Stimulated activated CD8-positive, alpha-beta memory T cell treated with anti-CD3 and anti-CD28 coated beads, Interleukin-2, amount 100 ng/mL, for 48 hours (primary cell): ENCODE measurements around the gene USP47.

ENCODE experiments used
- DNase-seq, 2 donors: peaks; one replicate each; pipeline ENCODE4 v3.0.0-alpha.2; 2020; ENCODE audit warnings: low read depth in 2 of 2

The USP47 gene

GRCh38 chr11:11966826-11967668 lies 125.3 kb downstream of the USP47 start:
- peak; percentile 54 to 63 for DNase-seq

DNA sequence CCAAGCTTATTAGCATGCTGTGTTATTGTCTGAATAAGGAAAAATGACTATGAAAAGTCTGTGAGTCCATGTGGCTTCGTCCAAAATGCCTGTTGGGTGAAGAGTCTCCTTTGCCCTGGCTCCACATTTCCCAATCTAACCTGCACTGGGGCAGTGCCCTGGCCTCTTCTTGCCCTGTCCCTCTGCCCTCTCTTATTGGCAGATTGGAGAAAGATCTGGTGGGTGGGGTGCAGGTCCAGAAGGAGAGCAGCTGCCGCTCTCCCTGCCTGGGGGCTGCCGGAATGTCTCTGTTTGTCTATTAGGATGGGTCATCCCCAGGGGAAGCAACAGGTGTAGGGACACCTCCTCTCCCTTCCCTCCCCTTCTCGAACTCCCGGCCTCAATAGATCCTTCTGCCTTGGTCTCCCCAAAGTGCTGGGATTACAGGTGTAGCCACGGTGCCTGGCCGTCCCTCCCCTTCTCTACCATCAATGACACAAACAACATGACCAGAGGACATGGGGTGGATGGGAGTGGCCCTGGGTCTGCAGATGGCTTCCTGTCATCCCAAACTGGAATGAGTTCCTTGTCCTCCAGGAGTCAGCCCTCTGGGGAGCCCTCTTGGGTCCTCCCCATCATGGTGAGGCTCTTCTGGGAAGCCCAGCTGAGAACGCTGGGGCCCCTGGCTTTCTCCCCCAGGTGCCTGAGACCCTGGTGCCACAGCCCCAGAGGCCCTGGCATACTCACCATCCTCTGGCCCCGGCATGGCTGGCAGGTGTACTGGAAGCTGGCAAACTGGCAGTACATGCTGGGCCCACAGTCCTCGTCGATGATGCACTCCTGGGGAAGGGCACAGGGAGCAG lies 126.1 kb downstream of the USP47 start:
- DNase-seq = no peak

DNA sequence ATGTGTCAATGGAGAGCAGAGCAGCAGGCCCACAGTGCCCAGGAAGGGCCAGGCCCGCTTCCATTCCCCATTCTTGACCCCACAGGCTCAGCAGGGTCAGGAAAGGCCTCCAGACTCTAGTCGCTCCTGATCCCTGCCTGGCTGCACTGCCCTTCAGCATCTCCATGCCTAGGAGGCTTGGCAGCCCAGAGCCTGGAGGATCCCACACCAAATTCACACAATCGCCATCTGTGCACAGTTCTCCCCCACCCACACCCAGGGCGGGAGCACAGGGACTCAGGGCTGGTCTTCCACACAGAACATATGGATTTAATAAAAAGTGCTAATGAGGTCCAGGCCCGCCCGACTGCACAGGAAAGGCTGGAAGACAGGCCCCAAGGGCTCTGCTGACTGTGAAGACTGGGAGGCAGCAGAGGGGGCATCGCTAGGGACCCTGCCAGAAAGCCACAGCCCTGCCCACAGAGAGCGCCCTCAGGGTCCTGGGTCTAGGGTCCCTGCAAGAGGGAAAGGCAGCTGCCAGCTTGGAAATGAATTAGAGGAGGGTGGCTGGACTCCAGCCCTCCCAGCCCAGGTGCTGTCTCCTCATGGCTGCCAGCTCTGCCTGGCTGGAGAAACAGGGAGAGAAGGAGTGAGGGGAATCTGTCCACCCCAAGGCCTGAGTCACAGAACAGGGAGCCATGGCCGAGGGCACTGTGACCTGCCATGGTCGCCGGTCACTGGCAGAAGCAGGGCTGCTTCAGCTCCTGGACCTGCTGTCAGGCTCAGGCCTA lies 126.9 kb downstream of the USP47 start:
- DNase-seq = no peak

GRCh38 chr11:11969380-11970215 lies 127.8 kb downstream of the USP47 start:
- no peak for DNase-seq

GRCh38 chr11:11970556-11970955 lies 128.8 kb downstream of the USP47 start:
- no peak for DNase-seq

DNA sequence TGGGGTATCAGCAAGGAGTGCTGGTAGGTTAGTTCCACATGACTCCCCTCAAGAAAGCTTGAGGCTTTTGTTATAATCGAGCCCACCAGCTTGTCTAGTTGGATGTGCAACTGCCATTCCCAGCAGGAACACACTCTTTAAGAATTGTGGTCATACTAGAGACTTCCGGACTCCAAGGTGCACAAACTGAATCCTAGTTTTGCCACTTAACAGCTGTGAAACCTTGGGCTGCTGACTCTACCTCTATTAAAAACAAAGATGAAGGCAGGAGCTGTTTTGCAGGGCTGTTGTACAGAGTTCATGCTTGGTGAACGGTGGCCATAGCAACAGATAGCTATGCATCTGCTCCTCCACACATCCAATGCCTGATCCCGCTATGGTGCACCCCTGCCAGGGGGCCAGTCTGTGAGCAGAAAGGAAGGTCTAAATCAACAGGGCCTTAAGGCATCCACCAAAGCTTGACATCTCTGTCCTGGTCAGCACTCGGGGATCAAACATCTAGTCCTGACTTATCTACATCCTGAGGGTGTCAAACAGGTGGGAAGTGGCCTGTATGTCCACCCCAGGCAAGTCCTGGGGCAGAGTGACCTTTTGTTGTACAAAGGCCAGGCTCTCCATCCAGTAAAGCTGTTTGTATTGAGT lies 130.3 kb downstream of the USP47 start:
- no peak for DNase-seq

GRCh38 chr11:11972730-11973341 lies 131.1 kb downstream of the USP47 start:
- no peak for DNase-seq

DNA sequence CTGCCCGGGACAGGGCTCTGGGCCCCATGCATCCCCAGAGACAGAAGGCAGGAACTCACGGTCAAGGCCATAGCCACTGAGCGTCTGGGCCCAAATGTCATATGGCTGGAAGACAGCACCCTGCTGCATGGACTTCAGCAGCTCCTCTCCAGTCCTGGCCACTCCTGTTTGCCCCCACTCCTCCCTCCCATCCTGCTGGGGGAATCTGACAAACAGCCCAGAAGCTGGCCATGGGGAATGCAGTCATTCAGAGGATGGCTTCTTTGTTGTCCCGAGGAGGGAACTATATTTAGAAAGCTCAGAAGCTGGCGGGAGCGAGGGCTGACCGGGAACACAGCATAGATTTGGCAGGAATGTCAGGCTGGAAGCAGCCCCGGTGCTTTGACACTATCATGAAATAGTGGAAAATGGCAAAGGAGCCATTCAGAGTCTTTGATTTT lies 131.6 kb downstream of the USP47 start:
- DNase-seq = no peak

- DNase-seq = no peak
Measured at GRCh38 chr11:11973866-11974265, 132.1 kb downstream of the USP47 start.

GRCh38 chr11:11975201-11976092 lies 133.7 kb downstream of the USP47 start:
- DNase-seq = no peak

DNA sequence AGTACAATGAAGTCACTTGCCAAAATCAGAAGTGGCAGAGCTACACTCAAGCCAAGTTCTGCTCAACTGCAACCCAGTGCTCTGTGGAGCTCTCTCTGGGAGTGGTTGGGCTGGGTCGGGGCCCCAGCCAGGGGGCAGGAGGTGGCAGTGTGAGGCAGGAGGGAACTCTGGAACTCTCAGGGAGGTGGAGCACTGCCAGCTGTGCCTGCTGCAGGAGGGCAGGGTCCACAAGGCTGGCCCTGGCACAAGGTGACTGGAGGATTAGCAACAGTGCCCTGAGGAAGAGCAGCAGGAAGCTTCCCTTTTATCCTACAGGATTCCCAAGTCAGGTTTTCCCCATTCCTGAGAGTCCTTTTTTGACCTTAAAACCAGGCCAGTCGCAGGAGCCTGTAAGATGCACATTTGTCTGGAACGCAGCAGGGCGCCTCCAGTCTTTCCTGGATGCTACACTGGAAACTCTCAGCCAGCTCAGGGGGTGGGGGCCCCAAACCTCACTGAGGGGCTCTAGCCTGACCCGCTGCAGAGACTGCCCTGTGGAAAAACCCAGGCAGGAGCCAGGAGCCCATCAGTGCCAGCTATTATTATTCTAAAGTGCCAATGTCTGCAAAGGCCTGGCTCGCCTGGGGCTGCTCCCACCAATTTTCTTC lies 134.8 kb downstream of the USP47 start:
- no peak for DNase-seq

GRCh38 chr11:11977206-11977938 lies 135.6 kb downstream of the USP47 start:
- DNase-seq = no peak

DNA sequence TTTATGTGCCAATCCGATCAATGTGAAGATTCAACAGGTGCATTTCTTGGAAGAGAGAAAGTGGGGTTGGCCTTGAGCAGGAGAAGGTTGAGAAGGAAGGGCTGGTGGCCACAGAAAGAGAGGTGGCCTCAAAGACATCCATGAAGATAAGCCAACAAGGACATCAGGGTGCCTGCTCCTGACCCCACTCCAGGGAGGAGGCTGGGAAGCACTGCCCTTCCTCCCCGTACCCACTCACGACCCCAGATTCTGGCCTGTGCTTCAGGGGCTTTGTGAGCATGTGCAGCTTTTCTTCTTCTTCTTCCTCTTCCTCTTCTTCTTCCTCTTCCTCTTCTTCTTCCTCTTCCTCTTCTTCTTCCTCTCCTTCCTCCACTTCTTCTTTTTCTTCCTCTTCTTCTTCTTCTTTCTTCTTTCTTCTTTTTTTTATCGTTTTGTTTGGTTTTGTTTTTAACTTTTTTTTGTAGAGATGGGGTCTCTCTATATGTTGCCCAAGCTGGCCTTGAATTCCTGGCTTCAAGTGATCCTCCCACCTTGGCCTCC lies 136.4 kb downstream of the USP47 start:
- DNase-seq = no peak

DNA sequence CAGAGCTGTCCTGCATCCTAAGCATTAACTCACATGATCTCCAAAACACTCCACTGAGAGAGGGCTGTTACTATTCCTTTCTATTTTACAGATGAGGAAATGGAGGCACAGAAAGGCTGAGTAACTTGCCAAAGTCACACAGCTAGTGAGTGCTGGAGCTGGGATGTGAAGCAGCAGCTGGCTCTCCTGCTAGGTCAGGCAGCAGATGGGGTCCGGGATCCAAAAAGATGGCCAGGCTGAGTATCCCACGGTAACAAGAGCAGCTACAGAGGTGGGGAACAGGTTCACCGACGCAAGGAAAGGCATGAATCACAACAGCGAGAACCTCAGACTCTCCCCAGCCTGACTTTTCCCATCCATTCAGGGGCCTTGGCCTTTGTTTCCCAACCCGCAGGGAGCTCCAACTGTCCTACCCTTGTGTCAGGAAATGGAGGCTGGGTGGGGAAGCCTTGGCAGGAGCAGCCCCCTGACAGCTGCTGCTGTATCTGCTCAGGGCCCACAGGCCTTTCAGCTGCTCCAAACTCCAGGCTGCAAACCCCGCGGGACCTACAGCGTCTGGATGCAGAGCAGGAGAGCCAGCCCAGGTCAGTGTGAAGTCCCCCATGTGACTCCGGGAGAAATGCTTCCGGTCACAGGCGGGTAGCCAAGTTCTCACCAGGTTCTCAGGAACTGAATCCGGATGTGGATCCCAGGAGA lies 137.2 kb downstream of the USP47 start:
- no peak for DNase-seq

DNA sequence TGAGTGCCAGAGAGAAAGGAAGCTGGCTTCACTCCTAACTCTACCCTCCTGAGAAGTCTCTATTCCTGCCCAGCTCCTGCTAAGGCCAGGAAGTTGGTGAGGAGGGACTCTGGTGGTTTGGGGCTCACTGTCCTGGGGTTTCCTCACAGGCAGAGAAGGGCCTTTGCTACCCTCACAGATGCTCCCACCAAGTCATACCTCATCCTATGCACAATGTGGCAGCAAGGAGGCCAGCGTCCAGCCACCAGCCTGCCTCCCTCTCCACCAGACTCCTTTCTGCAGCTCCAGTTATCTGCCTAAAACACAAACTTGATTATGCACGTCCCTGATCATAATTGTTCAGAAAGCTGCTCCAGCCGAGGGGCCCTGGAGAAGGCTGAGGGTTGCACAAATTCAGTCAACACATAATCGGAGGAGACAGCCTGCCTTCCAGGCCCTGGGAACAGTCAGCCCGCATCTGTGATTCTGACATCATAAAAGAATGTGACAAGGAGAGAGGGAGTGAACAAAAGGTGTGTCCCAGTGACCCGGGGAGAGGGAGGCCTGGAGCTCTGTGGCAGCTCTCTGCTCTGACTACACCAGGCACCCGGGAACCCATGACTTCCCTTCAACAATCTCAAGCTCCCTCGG lies 137.8 kb downstream of the USP47 start:
- no peak for DNase-seq

DNA sequence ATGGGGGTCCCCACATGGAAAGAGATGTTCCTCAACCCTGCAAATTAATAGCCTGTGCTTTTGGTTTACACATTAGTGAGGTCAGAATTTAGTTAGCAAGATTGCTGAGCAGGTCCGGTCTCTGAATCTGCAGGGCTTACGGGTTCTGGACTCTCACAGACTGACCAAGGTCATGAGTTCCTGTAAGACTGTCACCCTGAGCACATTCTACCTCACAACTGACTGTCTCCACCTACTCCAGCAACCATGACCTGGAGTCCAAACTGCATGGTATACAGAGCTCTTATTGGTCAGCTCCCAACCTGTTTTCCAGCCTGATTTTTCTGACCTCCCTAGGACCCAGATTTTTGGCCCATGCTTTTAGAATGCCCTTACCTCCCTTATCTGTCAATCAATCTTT lies 138.4 kb downstream of the USP47 start:
- DNase-seq = no peak
